LHCN-M2 (cell line): ENCODE data around the gene INSIG1. TPM values are rescaled to one million over a fixed set of nuclear protein-coding genes. Genes with fewer than 3 reads are reported as not detected.

Experiments
- DNase-seq: peaks from one replicate; pipeline ENCODE4 v3.0.0-alpha.2; 2012; ENCODE audit warnings: low read depth
- total RNA-seq: library from RNA; depleted of rRNA; stranded (reverse); fragments of >200 nt; gene quantifications from 2 replicates; pipeline ENCODE4 v1.2.3, GENCODE V29; 2014

Gene INSIG1
- total RNA-seq, 1 experiment from 2014 or later: 105 TPM

DNA sequence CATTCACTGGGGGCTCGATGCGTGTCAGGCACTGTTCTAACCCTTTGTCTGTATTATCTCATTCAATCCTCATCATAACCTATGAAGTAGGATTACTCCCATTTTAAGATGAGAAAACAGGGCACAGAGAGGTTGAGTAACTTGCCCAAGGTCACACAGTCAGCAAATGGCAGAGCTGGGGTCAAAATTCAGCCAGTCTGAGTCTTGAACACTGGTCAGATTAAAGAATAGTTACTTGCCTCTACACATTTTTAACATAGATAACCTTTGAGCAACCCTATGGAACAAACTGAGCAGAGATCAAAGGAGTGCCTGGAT is 27.2 kb downstream of the INSIG1 start:
- DNase-seq: no peak

DNA sequence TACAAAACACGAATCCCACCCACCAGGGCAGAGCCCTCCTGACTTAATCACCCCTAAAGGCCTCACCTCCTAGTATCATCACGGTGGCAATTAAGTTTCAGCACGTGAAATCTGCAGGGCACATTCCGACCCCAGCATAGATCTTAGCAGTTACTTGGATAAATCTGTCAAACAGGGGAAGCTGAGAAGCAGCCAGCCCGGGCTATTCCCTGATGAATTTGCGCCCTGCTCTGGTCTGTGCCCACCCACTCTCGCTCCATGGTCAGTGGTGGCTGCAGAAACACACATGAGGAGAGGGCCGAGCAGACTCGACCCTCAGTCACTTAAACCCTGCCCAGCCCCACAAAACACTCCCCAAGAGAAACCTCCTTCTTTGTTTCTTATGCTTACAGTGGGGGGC is 28.7 kb downstream of the INSIG1 start:
- no peak for DNase-seq

DNA sequence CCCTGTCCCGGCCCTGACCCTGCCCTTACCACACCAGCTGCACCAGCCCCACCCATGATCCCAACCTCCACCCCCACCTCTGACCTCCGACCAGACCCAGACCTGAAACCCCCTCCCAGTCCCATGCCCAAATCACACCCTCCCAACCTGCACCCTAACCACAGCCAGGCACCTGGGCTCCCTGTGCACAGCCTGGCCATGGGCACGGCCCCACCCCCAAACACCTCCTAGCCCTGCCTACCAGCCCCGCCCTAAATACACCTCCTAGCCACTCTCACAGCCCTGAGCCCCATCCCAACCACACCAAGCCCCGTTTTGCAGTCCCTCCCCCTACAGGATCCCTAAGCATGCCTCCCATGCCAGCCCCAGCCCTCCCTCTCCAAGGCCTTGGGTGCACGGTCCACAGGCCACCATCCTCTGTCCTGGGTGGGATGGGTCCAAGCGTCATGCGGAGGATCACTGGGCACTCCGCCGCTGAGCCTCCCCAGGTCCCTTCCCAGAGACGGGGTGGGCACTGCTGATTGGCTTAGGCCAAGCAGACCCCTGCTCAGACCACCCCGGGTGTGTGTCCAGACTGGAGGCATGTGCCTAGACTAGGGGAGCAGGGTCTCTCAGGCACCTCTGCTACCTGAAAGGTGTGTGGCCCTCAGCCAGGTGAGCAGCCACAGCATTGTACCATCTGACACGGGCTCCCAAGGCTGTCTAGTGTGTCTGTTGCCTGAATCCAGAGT is 30.1 kb downstream of the INSIG1 start:
- DNase-seq: no peak

DNA sequence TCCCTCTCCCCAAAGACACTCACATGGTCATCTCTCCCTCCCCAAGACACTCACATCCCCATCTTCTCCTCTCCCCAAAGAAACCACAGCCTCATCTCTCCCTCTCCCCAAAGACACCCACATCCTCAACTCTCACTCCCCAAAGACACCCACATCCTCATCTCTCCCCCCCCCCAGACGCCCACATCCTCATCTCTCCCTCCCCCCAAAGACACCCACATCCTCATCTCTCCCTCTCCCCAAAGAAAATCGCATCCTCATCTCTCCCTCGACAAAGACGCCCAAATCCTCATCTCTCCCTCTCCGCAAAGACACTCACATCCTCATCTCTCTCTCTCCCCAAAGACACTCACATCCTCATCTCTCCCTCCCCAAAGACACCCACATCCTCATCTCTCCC is 31.5 kb downstream of the INSIG1 start:
- no peak for DNase-seq

DNA sequence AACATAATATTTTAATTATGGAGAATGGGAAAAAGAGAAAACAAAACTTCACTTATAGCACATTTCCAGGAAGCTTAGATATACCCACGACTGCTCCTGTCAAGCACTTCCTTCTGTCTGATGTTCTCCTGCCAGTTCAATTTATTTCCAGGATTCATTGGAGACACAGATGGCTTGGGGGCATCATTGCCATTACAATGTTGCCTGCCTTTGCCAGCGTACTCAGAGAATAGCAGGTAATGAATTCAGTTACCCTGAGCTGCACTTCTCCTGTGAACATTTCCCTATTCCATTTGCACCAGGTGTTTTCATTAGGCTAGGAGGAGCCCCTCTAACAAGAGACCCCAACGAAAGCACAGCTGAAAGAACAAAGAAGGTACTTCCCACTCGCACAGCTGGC is 33.7 kb downstream of the INSIG1 start:
- DNase-seq: no peak

DNA sequence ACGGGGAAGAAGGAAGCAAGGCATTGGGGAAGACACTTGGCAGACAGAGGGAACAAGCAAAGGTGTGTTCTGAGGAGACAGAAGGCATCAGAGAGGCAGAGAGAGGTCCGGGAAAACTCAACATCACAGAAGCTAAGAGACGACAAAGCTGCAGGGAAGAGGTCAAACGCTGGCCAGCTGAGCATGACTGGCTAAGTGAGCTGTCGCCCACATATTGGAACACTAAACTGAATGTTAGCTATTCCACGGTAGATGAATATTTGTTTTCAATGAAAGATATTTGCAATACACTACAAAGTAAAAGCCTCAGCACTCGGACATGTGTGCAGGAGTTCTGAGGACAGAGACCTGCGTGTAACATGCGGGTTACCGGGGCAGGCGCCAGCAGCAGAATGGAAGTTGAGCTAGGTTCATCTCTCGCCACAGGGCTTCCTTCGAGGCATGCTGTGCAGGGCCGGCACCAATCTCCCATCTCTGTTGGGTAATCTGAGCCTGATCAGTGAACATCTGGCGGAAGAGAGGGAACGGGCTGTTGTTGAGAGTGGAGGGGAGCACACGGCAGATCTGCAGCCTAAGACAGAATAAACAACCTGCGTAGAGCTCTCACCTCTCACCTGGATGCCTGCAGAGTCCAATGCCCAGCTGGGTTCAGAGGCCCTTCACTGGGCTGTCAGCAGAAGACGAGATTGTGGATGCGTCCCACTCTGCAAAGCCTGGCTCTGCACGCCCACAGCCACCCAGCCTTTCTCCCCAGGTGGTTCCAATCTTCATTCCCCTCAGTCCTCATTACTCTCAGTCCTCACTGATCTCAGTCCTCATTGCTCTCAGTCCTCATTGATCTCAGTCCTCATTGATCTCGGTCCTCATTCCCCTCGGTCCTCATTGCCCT is 35.9 kb downstream of the INSIG1 start:
- no peak for DNase-seq

DNA sequence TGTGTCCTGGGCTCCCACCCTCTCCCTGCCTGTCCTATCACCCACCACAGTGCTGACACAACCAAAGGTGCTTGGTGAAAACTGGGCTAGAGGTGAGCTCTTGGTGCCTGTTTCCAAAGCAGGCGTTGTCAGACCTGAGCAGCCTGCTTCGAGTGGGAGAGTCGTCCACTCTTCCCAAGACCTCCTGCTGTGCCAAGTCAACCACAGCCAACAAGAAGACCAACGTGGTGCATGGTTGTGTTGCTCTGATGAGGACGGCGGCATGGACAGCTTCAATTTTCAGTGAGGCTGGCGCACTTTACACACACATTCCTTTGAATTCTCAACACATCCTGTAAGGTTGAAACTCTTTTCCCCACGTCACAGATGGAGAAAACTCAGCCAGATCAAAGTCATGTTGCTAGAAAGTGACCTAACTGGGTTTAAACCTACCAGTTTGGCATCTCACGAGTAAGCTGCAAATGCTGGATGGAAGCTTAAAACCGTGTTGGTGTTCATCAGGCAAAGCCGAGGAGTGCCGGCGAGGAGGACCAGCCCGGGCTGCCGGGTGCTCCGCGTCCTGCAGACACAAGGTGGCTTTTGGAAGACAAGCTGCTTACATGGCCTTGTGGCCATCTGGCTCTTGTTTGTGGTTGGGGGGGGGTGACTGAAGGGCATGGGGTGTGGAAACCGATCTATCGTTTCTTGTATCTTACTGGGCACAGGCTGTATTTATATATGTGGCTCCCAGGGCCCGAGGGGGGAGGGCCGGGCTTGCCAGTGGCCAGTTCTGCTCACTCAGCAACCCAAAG is 39.3 kb downstream of the INSIG1 start:
- no peak for DNase-seq

DNA sequence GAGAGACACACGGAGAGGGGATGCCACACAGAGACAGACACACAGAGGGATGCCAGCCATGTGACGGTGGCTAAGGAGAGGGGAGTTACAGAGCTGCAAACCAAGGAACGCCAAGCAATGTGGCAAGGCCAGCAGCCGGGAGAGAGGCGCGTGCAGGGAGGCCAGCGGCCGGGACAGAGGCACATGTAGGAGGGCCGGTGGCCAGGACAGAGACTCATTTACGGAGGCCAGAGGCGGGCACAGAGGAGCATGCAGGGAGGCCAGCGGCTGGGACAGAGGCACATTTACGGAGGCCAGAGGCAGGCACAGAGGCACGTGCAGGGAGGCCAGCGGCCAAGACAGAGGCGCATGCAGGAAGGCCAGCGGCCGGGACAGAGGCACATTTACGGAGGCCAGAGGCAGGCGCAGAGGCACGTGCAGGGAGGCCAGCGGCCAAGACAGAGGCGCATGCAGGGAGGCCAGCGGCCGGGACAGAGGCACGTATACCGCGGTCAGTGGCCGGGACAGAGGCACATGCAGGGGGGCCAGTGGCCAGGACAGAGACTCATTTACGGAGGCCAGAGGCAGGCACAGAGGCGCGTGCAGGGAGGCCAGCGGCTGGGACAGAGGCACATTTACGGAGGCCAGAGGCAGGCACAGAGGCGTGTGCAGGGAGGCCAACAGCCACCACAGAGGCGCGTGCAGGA is 40.4 kb downstream of the INSIG1 start:
- no peak for DNase-seq

DNA sequence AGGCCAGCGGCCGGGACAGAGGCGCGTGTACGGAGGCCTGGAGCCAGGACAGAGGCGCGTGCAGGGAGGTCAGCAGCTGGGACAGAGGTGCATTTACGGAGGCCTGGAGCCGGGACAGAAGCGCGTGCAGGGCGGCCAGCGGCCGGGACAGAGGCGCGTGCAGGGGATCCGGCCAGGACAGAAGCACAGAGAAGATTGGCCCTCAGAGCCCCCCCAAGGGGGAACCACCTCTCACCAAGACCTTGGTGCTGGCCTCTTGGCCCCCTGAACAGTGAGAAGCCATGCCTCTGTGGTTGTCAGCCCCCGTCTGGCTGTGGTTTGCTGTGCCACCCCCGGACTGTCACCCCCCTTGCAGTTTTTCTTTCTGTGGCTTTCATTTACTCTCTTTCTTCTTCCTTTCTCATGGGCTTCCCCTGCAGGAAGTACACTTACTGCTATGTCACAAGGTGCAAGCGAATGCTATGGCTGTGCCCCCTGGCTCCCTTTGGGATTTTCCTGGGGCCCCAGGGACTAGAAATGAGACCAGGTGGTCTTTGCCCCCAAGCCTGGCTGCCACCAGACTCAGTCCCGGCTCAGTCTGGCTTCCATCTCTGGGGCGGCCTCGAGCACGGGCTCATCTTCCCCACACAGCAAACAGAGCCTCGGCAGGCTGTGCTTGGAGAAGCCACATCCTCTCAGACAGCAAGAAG is 41.1 kb downstream of the INSIG1 start:
- no peak for DNase-seq

DNA sequence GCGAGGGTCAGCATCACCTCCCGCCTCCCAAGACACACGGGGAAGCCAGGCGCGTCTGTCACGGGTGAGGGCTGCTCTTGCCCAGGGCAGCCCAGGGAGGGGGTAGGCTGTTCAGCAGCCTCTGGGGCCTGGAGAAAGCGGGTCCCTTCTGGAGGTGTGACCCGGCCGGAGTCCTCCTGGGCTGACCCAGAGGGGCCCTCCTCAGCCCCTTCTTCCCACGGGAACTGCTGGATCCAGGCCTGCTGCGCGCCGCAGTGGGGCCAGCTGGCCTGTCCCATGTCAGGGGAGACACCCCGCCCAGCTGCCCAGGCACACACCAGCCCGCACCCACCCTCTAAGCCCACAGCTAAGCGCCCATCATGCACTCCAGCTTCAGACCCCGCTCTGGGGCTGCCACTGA is 41.8 kb downstream of the INSIG1 start:
- no peak for DNase-seq

DNA sequence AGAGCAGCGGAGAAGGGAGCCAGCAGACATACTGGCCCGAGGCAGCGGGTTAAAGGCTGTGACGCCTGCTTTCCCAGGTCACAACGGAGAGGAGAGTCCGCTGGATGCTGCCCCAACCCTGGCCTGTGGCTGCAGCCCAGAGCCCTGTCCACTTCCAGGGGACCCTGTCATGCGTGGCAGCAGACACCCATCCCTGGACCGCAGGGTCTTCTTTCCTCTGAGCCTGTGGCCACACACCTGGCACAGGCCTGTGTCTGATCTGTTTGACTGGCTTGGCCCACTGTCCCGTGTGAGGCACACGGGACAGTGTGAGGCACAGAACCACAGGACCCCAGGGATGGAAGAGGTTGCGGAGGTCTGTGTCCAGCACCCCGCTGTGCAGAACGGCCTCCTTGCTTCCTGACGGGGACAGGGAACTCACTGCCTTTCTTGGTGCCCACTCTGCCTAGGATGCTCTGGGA is 42.4 kb downstream of the INSIG1 start:
- no peak for DNase-seq

DNA sequence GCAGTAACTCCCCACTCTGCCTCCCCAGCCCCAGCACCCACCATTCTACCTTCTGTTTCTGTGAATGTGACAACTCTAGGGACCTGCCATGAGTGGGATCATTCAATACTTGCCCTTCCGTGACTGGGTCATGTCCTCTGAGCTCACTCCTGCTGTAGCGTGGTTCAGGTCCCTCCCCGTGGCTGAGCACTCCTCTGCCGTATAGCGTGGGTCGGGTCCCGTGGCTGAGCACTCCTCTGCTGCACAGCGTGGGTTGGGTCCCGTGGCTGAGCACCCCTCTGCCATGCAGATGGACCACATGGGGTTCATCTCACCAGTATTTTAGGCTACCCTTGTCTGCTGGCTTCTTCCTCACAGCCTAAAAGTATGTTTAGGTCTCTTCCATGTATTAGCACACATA is 43.0 kb downstream of the INSIG1 start:
- no peak for DNase-seq

DNA sequence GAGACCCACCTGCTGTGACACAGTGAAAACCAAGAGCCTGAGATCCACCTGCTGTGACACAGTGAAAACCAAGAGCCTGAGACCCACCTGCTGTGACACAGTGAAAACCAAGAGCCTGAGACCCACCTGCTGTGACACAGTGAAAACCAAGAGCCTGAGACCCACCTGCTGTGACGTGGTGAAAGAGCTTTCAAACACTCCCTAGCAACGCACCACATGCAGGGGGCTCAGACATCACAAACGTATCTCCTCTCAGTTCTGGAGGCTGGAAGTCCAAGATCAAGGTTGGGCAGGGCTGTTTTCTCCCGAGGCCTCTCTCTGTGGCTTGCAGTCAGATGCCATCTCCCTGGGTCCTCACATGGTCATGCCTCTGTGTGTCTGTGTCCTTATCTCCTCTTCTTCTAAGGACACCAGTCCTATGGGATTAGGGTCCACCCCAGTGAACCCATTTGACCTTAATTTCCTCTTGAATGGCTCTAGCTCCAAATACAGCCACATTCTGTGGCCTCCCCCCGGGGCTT is 43.8 kb downstream of the INSIG1 start:
- no peak for DNase-seq

DNA sequence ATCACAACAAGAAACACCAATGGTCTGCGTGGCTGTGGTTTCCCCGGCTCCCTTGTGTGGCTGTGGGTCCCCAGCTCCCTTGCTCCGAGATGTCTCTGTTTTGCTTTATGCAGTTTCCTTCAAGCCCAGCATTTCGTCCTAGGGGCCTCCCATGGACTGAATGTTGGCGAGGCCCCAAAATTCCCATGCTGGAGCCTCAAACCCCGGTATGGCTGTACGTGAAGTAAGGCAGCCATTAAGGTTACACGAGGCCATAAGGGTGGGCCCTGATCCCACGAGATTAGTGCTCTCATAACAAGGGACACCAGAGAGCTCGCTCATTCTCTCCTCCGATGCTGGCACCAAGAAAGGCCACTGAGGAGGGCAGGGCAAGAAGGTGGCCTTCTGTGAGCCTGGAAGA is 44.6 kb downstream of the INSIG1 start:
- DNase-seq: no peak

DNA sequence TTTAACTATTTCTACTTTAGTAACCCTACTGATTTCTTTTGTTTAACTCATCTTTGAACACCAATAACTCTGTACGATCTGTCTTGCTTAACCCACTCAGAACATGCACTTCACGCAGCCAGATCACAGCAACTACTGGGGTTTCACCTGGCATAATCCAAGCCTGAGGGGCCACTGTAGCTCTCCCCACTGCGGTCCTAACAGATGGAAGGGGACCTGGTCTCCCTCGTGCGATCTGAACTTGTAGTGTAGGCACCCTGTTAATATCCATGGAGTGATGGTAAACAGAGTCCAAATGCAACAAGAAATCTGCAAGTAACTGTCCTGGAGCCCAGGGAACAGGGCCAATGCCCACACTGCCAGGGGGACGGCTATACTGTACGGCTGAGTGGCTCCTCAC is 45.5 kb downstream of the INSIG1 start:
- DNase-seq: no peak

DNA sequence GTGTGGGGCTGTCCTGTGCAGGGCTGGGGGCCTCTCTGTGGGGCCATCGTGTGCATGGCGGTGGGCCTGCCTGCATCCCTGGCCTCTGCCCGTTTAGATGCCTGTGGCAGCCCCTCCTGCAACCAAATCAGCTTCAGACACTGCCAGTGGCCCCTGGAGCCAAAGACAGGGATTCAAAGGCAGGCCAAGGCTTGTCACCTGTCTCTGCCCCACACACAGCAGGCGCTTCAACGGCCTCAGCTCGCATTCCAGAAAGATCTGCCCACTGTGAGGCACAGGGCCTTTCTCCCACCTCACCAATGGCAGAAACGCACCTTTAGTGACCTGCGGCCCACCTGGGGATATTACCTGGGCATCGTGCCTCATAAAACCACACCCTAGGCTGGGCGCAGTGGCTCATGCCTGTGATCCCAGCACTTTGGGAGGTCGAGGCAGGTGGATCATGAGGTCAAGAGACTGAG is 46.0 kb downstream of the INSIG1 start:
- DNase-seq: no peak

DNA sequence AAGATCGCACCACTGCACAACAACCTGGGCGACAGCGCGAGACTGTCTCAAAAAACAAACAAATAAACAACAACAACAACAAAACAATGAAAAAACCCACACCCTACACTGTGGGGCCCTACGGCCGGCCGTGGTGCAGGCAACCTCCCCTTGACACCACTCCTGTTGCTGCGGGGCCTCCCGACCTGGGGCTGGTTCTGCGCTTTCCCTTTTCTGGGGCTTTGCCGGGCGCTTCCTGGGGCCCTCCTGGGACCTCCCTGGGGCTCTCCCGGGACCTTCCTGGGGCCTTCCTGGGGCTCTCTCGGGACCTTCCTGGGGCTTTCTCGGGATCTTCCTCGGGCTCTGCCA is 46.6 kb downstream of the INSIG1 start:
- no peak for DNase-seq

DNA sequence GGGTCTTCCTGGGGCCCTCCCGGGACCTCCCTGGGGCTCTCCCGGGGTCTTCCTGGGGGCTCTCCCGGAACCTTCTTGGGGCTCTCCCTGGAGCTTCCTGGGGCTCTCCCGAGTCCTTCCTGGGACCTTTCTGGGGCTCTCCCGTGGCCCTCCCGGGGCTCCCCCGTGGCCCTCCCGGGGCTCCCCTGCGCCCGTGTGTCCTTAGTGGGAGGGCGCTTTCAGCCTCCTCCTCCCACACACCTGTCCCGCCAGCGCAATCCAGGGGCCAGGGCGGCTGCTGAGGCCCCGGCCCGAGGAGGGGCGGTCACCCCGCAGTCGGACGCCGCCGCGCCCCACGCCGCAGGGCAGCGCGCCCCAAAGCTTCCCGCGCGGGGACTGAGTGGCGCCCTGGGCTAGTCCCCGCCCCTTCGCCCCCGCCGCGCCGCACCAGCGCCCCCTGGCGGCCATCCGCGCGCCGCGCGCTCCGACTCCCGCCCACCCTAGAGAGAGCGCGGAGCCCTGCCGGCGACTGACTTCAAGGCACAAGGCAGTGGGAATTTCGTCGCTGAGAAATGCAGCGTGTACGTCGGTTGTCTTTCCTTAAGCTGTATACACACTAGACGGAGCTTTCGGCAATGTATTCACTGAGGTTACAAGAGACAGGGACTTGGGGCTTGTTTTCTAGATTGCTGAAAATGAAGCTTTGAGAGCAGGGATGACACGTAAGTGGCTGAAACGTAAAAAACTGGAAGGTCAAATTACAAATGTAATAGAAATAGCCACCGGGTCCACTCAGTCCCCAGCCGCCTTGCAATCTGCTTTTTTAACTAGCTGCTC is 47.1 kb downstream of the INSIG1 start:
- peak; percentile 78 for DNase-seq

DNA sequence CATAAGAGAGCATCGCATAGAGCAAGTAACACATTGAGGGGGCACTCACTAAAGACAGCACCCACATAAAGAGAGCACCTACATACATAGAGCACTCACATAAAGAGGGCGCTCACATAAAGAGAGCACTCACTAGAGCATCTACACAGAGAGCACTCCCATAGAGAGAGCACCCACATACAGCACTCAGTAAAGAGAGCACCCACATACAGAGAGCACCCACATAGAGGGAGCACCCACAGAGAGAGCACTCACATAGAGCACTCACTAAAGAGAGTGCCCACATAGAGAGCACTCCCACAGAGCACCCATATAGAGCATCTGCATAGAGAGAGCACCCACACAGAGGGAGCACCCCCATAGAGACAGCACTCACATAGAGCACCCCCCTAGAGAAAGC is 47.8 kb downstream of the INSIG1 start:
- DNase-seq: no peak

DNA sequence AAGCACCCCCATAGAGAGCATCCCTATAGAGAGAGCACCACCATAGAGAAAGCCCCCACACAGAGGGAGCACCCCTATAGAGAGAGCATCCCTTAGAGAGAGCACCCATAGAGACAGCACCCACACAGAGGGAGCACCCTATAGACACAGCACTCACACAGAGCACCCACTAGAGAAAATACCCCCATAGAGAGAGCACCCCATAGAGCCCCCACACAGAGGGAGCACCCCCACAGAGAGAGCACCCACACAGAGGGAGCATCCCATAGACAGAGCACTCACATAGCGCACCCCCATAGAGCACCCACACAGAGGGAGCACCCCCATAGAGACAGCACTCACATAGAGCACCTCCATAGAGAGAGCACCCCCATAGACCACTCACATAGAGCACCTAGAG is 48.6 kb downstream of the INSIG1 start:
- no peak for DNase-seq
